K562 (cell line): ENCODE measurements around the gene BCL3. TPM values are rescaled to one million over a fixed set of nuclear protein-coding genes. Genes with fewer than 3 reads are reported as not detected.
"Not testable (repeated sequence)": the region's sequence is repeated elsewhere in the genome, so short reads cannot be mapped to it uniquely, and the experiment has no call there.

Source experiments
- ATAC-seq: fragments of 200-7000 bp; cut with Tn5 transposase; 3 replicates; pipeline ENCODE4 v1.9.1; 2020; ENCODE audit warnings: moderate library complexity
- BruUV-seq: library from RNA; stranded (reverse); fragments of 400-500 nt; replicated peaks from 2 replicates; lab custom pipeline; 2021; lab: Mats Ljungman, UMichigan
- CTCF ChIA-PET: fragments of 300-600 bp; formaldehyde crosslinking; extraction: SDS; loops from one replicate; lab custom pipeline; 2021; ENCODE audit warnings: low intra/inter-chr PET ratio; lab: Yijun Ruan, JAX
- POLR2A ChIA-PET: fragments of 300-600, 350-650 bp; sonication (Branson Sonifier 250); formaldehyde crosslinking; extraction: SDS; loops from one replicate; lab custom pipeline; 2021; ENCODE audit warnings: antibody characterized with exemption, inconsistent platforms; lab: Yijun Ruan, JAX
- DNase-seq, 4 experiments: peaks; one replicate each; pipeline versions ENCODE4 v3.0.0 to v3.0.0-alpha.2; 2011 to 2018; ENCODE audit warnings: low spot score in 3 of 4, mixed read lengths in 3 of 4; ENCODE audit errors: extremely low read depth in 1 of 4
- FAIRE-seq: peaks from 2 replicates; lab custom pipeline; 2011; peaks lifted over from hg19 to GRCh38; lab: Jason Lieb, UNC
- H2AFZ ChIP-seq: 2 replicates; pipeline ENCODE4 v1.6.0; 2011; ENCODE audit warnings: low read depth, low read length, control low read depth, inconsistent platforms
- H3K27ac ChIP-seq: fragments of 200-600 bp; 3 replicates; pipeline ENCODE4 v1.8.0; 2011; ENCODE audit warnings: low read depth, mild to moderate bottlenecking, control low read depth, inconsistent platforms, low read length, moderate library complexity, mixed read lengths; ENCODE audit errors: extremely low read depth
- H3K27me3 ChIP-seq, 2 experiments: fragments of 300-600 bp in 1 of 2; 2 replicates in 1 of 2; 3 replicates in 1 of 2; pipeline versions ENCODE4 v1.6.0 to v1.8.0; 2011; ENCODE audit warnings: inconsistent platforms in 2 of 2, low read length in 2 of 2, mild to moderate bottlenecking in 1 of 2, mixed read lengths in 1 of 2, moderate library complexity in 1 of 2; ENCODE audit not compliant: control insufficient read depth in 2 of 2, insufficient read depth in 2 of 2
- H3K36me3 ChIP-seq: fragments of 300-600 bp; 3 replicates; pipeline ENCODE4 v1.8.0; 2011; ENCODE audit warnings: mild to moderate bottlenecking, low read length, inconsistent platforms; ENCODE audit not compliant: control insufficient read depth, insufficient read depth
- H3K4me1 ChIP-seq, 2 experiments: fragments of 200-600 bp in 1 of 2; replicated peaks in 1 of 2; 2 replicates in 1 of 2; 3 replicates in 1 of 2; pipeline versions ENCODE4 v1.5.1 to v1.8.0; 2011; ENCODE audit warnings: inconsistent platforms in 2 of 2, low read length in 2 of 2, mild to moderate bottlenecking in 1 of 2, mixed read lengths in 1 of 2, moderate library complexity in 1 of 2; ENCODE audit not compliant: control insufficient read depth in 2 of 2, insufficient read depth in 2 of 2
- H3K4me2 ChIP-seq: 2 replicates; pipeline ENCODE4 v1.6.1; 2011; ENCODE audit warnings: low read length, control low read depth, inconsistent platforms, mixed read lengths; ENCODE audit not compliant: insufficient read depth
- H3K4me3 ChIP-seq: fragments of 200-600 bp; sonication (generic), shearing (Covaris generic); 2 replicates; pipeline ENCODE4 v1.5.1; 2016; ENCODE audit warnings: control low read depth, inconsistent platforms
- H3K79me2 ChIP-seq: fragments of 200-600 bp; 3 replicates; pipeline ENCODE4 v1.8.0; 2011; ENCODE audit warnings: low read length, inconsistent platforms; ENCODE audit not compliant: control insufficient read depth, insufficient read depth
- H3K9ac ChIP-seq, 2 experiments: 2 replicates each; pipeline versions ENCODE4 v1.6.0 to v1.6.1; 2011; ENCODE audit warnings: low read depth in 2 of 2, low read length in 2 of 2, control low read depth in 1 of 2, inconsistent platforms in 1 of 2, mild to moderate bottlenecking in 1 of 2, mixed read lengths in 1 of 2; ENCODE audit not compliant: insufficient read depth in 1 of 2
- H3K9me1 ChIP-seq: one replicate; pipeline ENCODE4 v1.6.0; 2011; ENCODE audit warnings: inconsistent platforms, mild to moderate bottlenecking, low read length, moderate library complexity; ENCODE audit not compliant: control insufficient read depth, insufficient read depth
- H3K9me3 ChIP-seq: replicated peaks from 2 replicates; pipeline ENCODE4 v1.5.1; 2011; ENCODE audit warnings: low read depth, low read length, inconsistent platforms; ENCODE audit not compliant: control insufficient read depth, insufficient read depth
- H4K20me1 ChIP-seq: replicated peaks from 2 replicates; pipeline ENCODE4 v1.6.1; 2011; ENCODE audit warnings: low read length, inconsistent platforms, mixed read lengths; ENCODE audit not compliant: control insufficient read depth, insufficient read depth
- ARID1B ChIP-seq: fragments of 450-650 bp; IDR thresholded peaks from 2 replicates; pipeline ENCODE4 v1.6.1; 2016; ENCODE audit warnings: antibody characterized with exemption, mild to moderate bottlenecking, inconsistent platforms
- BCOR ChIP-seq: fragments of 450-650 bp; IDR thresholded peaks from 2 replicates; pipeline ENCODE4 v1.6.1; 2016
- EP400 ChIP-seq: fragments of 450-650 bp; IDR thresholded peaks from 2 replicates; pipeline ENCODE4 v1.6.1; 2017; ENCODE audit warnings: antibody characterized with exemption, mild to moderate bottlenecking, moderate library complexity
- EWSR1 ChIP-seq: fragments of 450-650 bp; IDR thresholded peaks from 2 replicates; pipeline ENCODE4 v1.6.1; 2018; ENCODE audit warnings: borderline replicate concordance, mild to moderate bottlenecking, low read depth, moderate library complexity; ENCODE audit not compliant: partially characterized antibody
- GATAD2A ChIP-seq: fragments of 450-650 bp; IDR thresholded peaks from 2 replicates; pipeline ENCODE4 v1.6.1; 2017
- HNRNPH1 ChIP-seq: fragments of 200-400 bp; formaldehyde crosslinking; optimal IDR thresholded peaks from 2 replicates; pipeline ENCODE3; 2017; ENCODE audit warnings: low read depth, mild to moderate bottlenecking, low read length, moderate library complexity
- L3MBTL2 ChIP-seq: fragments of 450-650 bp; IDR thresholded peaks from 2 replicates; pipeline ENCODE4 v1.6.1; 2016; ENCODE audit warnings: mild to moderate bottlenecking, moderate library complexity
- MAFG ChIP-seq: fragments of 450-650 bp; conservative IDR thresholded peaks from 2 replicates; pipeline ENCODE4 v1.6.1; 2016; ENCODE audit warnings: missing genetic modification characterization, missing compliant biosample characterization
- NFE2 ChIP-seq: IDR thresholded peaks from 2 replicates; pipeline ENCODE4 v1.6.1; 2014; ENCODE audit warnings: antibody characterized with exemption, low read depth
- SMARCE1 ChIP-seq: fragments of 450-650 bp; IDR thresholded peaks from 2 replicates; pipeline ENCODE4 v1.7.1; 2016; ENCODE audit warnings: mild to moderate bottlenecking
- TOE1 ChIP-seq, 2 experiments: fragments of 450-650 bp in 1 of 2; sonication (generic) in 1 of 2; formaldehyde crosslinking in 1 of 2; IDR thresholded peaks; 2 replicates each; pipeline versions ENCODE4 v1.7.1 to v1.8.0; 2016 to 2022; ENCODE audit warnings: borderline replicate concordance in 2 of 2, mild to moderate bottlenecking in 2 of 2, antibody characterized with exemption in 1 of 2, inconsistent platforms in 1 of 2, low read depth in 1 of 2, missing genetic modification reagents in 1 of 2, moderate library complexity in 1 of 2
- ZNF316 ChIP-seq: fragments of 450-650 bp; IDR thresholded peaks from 2 replicates; pipeline ENCODE4 v1.6.1; 2016
- ZNF57 ChIP-seq: fragments of 450-650 bp; formaldehyde crosslinking; IDR thresholded peaks from 2 replicates; pipeline ENCODE4 v1.4.0; 2020; ENCODE audit warnings: mild to moderate bottlenecking, moderate library complexity
- ZNF592 ChIP-seq: fragments of 450-650 bp; IDR thresholded peaks from 2 replicates; pipeline ENCODE4 v1.6.1; 2017; ENCODE audit warnings: antibody characterized with exemption, mild to moderate bottlenecking
- ZNF766 ChIP-seq: fragments of 200-800 bp; sonication (Bioruptor generic); conservative IDR thresholded peaks from 2 replicates; pipeline ENCODE4 v1.6.1; 2016; ENCODE audit warnings: missing genetic modification characterization, missing compliant biosample characterization
- WGBS: fragments of 100-300 bp; shearing (Covaris generic); methylation state at CpG from one replicate; pipeline ENCODE4 v1.1.6; 2016; ENCODE audit warnings: low coverage, mixed read lengths; ENCODE audit not compliant: insufficient coverage; ENCODE audit errors: missing lambda C conversion rate; 5-methylcytosine and 5-hydroxymethylcytosine counted together
- in situ Hi-C: fragments of 300-500 bp; cut with MboI; formaldehyde crosslinking; loops from 4 replicates; pipeline ENCODE4 v1.15.0; 2018; ENCODE audit warnings: inconsistent platforms, mixed read lengths
- intact Hi-C: fragments of 100-400 bp; cut with micrococcal nuclease; formaldehyde crosslinking; loops from 2 replicates; pipeline ENCODE4 v1.14.2; 2022
- polyA plus RNA-seq, 8 experiments: library from polyadenylated mRNA; depleted of rRNA in 4 of 8; stranded (reverse) in 5 of 8; unstranded in 3 of 8; fragments of >200 nt; fragmentation: Nextera tagmentation in 2 of 8; fragmentation: Illumina TruSeq in 1 of 8; extraction: Ambion mirVana in 2 of 8; extraction: Trizol in 1 of 8; gene quantifications; 2 replicates each; pipeline versions ENCODE4 v1.2.1 to v1.2.3, GENCODE V29; 2011 to 2014; ENCODE audit warnings: inconsistent platforms in 1 of 8, missing spikeins in 1 of 8
- total RNA-seq, 7 experiments: library from RNA; depleted of rRNA in 6 of 7; stranded (reverse); fragments of >200 nt in 6 of 7; fragmentation: Illumina TruSeq in 2 of 7; extraction: Trizol in 2 of 7; gene quantifications; 2 replicates each; pipeline versions ENCODE4 v1.2.1 to v1.2.3, GENCODE V29; 2011 to 2021; ENCODE audit warnings: low replicate concordance in 1 of 7

The BCL3 gene
- total and polyA plus RNA-seq, 9 of the 15 experiments (the other 6 are each of a cell fraction or from before 2014, with no cell fraction given): 0.03 to 2.4 (median 0.50) TPM; not detected in 1

- no peak for TF ChIP-seq ZNF592
- TF ChIP-seq HNRNPH1: no peak
- TF ChIP-seq ZNF57 (CRISPR knock-in tag): no peak
- no peak for TF ChIP-seq EWSR1
These were observed 22.2 kb downstream of the BCL3 start (continued) for GRCh38 chr19:44770550-44771257.

- ATAC-seq; TF ChIP-seq TOE1 (CRISPR knock-in tag; IDR thresholded peaks at IDR 0.05; ENCODE audit: borderline replicate concordance, low read depth): not testable (repeated sequence)
- TF ChIP-seq ARID1B: peak; percentile 50; the same call in 1 of the 2 replicates
- peak; percentile 28; the same call in 1 of the 2 replicates for TF ChIP-seq ZNF316
- peak; percentile 67; the same call in 1 of the 2 replicates for TF ChIP-seq TOE1 (IDR thresholded peaks at IDR 0.05; ENCODE audit: borderline replicate concordance)
- TF ChIP-seq L3MBTL2: peak; percentile 86
- peak; percentile 70; the same call in 1 of the 2 replicates for TF ChIP-seq MAFG (tag)
- TF ChIP-seq EP400: 0 out of 2 replicates have a peak, but pooled peaks have one; percentile 39
- TF ChIP-seq SMARCE1: peak; percentile 65; the same call in 1 of the 2 replicates
- TF ChIP-seq ZNF766: peak; percentile 84; the same call in 1 of the 2 replicates
- peak; percentile 33; the same call in 1 of the 2 replicates for TF ChIP-seq NFE2
- 0 out of 2 replicates have a peak, but pooled peaks have one; percentile 9 for TF ChIP-seq GATAD2A
- peak; percentile 42; the same call in 1 of the 2 replicates for TF ChIP-seq BCOR
These were observed 23.6 kb downstream of the BCL3 start for GRCh38 chr19:44772144-44772543.

More at GRCh38 chr19:44772144-44772543, 23.6 kb downstream of the BCL3 start:
- in situ Hi-C loops, H3K27ac ChIP-seq, H3K27me3 ChIP-seq, H3K79me2 ChIP-seq, H3K4me2 ChIP-seq, H4K20me1 ChIP-seq, H3K9me1 ChIP-seq, H3K4me3 ChIP-seq, BruUV-seq, H3K9me3 ChIP-seq, FAIRE-seq, intact Hi-C loops, H3K36me3 ChIP-seq: not testable (repeated sequence)
- CTCF ChIA-PET: interaction anchor here (0.7 to 2.2 kb wide), 6 partner anchors 51 to 1309 kb away, joined by 4 to 7 read pairs (median 4); no protein-coding TSS in a partner anchor
- peak in 1 of 4 experiments; percentile 32 for DNase-seq
- Histone ChIP-seq H3K4me1 (peaks cover 4 to 18% of the 10 kb centered on the region in 2 experiments; a peak in 3 of 5 replicates), H3K9ac (peak overlapping the region in 1 of 2 experiments; percentile 50; a peak in 1 of 4 replicates), H2AFZ (0 out of 2 replicates have a peak overlapping the region, but pooled peaks have one; percentile 49)
- POLR2A ChIA-PET: interaction anchor here (0.6 to 2.9 kb wide), 10 partner anchors 9 to 134 kb away, joined by 3 to 16 read pairs (median 4); no protein-coding TSS in a partner anchor
- 7% methylated on average over 16 of the region's 18 CpGs for WGBS
